Measurements from ENCODE around the gene PDZRN3.

DNA sequence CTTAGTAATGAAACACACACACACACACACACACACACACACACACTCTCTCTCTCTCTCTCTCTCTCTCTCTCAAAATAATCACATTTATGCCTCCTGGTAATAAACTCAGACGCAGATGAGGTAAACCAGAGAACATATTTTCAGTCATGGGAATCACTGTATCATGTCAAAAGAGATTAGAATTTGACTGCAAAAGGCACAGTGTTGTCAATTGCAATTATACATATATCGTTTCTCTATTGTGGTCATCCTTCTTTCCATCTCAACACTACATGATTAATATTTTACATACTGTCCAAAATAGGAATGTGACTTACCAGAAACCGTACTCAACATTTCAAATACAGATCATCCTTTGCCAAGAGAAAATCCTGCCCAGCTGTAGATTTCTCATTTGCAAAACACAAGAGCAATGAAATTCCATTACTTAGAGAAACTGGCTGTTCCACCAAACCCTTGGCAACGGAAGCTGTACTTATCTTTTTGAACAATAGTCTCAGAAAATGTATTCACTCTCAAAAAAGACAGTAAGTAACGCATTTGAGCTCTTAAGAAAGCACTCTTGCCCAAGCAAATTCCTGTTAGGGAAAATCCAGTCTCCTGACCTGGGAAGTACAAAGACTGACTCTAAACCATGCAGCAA lies 24.3 kb downstream of the PDZRN3 start:
- TF ChIP-seq, protein P1, sequence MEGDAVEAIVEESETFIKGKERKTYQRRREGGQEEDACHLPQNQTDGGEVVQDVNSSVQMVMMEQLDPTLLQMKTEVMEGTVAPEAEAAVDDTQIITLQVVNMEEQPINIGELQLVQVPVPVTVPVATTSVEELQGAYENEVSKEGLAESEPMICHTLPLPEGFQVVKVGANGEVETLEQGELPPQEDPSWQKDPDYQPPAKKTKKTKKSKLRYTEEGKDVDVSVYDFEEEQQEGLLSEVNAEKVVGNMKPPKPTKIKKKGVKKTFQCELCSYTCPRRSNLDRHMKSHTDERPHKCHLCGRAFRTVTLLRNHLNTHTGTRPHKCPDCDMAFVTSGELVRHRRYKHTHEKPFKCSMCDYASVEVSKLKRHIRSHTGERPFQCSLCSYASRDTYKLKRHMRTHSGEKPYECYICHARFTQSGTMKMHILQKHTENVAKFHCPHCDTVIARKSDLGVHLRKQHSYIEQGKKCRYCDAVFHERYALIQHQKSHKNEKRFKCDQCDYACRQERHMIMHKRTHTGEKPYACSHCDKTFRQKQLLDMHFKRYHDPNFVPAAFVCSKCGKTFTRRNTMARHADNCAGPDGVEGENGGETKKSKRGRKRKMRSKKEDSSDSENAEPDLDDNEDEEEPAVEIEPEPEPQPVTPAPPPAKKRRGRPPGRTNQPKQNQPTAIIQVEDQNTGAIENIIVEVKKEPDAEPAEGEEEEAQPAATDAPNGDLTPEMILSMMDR (conservative IDR thresholded peaks at IDR 0.05; ENCODE audit: low read depth, low read length), result no peak
- no peak for TF ChIP-seq EZH2 (IDR thresholded peaks at IDR 0.05; ENCODE audit: borderline replicate concordance, low read depth, low read length, poor library complexity, severe bottlenecking)

All from A673 (cell line).